GM21576 (cell line): Measurements from ENCODE around the gene C14orf93.
A peak's percentile ranks its signal among the peaks of the same experiment; 100 is the strongest.
"Not testable (repeated sequence)": the region's sequence is repeated elsewhere in the genome, so short reads cannot be mapped to it uniquely, and the experiment has no call there.

Source experiments
- ATAC-seq: cut with Tn5 transposase; IDR thresholded peaks from one replicate; pipeline ENCODE4 v1.9.1; 2021; ENCODE audit warnings: mild to moderate bottlenecking, moderate library complexity; ENCODE audit not compliant: unreplicated experiment

The C14orf93 gene

DNA sequence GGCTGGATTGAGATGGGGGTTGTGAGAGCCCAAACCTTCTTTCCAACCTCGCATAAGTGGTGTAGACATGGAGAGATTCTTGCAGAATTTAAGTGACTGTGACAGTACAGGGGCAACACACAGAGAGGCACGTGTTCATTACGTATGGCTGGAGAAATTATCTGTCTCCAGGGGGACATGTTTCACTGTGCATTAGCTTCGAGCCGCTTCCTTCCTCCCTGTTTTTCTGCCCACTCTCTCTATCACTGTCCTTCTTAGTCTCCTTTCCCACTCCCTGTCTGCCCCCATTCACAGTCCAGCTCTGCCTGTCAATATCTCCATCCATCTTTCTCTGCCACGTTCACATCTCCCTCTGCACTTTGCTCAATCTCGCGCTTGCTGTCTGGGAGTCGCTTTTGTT, 11.5 kb upstream of the C14orf93 start:
- ATAC-seq = no peak

DNA sequence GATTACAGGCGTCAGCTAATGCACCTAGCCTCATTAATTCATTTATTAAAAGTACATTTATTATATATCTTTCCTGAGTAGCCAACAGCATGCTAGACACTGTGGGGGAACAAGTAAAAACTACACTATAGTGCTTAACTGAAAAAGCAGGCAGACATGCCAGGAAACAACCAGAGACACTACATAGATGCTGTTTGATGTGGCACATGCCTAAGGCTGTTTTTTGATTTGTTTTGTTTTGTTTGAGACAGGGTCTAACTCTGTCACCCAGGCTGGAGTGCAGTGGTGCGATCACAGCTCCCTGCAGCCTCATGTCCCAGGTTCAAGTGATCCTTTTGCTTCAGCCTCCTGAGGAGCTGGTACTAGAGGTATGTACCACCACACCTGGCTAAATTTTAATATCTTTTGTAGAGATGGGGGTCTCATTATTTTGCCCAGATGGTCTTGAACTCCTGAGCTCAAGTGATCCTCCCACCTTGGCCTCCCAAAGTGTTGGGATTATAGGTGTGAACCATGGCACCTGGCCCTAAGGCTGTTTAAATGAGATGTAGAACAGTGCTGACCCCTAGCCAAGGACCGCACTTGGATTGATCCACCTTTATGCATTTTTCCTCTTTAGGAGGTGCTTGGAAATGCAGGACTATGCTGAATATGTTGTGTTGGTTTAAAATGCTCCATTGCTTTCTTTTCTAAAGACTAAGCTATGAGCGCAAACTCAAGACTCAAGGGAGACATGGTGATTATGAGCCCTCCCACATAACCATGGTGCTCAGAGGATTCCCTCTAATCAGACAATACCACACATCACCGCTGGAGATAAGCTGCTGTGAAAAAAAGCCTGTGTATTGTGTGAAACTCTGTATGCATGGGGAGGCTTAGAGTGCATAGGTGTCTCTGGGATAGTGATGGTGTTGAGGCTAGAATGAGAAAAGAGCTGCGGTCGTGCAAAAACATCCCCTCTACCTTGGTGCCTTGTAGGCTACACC, 10.5 kb upstream of the C14orf93 start:
- ATAC-seq = no peak

DNA sequence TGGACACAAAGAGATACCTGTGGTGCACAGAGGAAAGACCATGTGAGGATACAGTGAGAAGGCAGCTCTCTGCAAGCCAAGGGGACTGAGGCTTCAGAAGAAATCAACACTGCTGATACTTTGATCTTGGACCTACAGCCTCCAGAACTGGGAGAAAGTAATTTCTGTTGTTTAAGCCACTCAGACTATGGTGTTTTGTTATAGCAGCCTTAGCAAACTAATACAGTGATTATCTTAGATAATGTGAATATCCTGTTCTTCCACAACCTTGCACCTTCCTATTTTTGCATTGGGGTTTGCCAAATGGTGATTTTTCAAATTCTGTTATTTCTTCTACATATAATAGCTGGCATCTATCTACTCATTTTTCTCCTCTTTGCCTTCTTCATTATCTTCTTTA, 8.2 kb upstream of the C14orf93 start:
- ATAC-seq = no peak

DNA sequence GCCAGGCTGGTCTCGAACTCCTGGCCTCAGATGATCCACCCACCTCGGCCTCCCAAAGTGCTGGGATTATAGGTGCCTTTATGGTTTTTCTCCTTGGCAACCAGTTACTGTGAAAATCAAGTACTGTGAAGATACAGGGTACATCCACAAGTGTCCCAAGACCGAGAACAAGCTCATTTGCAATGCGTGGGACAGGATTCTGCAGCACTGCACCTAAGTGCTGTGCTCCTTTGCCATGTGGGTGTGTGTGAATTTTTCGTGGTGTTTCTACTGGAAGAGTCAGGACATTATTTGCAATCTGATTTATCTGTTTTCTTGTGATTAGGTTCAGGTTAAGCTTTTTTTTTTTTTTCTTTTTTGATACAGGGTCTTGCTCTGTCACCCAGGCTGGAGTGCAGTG, 7.1 kb upstream of the C14orf93 start:
- no peak for ATAC-seq

DNA sequence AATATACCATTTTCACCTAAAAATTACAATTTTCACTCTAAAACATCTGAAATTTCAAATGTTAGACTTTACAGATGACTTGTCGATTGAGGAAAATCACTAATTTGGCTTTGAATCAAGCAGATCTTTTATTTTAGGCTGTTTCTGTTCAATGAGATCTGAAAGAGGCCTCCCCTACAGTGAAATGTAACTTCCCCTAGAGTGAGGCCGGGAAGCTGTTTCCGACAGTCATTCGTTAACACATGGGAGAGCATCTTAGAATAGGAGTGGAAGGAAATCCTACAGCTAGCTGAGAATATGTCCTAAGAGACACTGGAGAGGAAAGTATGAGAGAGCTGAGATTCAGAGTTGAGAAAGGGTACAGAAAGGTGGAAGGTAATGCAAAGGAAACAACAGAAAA, 5.7 kb upstream of the C14orf93 start:
- no peak for ATAC-seq

DNA sequence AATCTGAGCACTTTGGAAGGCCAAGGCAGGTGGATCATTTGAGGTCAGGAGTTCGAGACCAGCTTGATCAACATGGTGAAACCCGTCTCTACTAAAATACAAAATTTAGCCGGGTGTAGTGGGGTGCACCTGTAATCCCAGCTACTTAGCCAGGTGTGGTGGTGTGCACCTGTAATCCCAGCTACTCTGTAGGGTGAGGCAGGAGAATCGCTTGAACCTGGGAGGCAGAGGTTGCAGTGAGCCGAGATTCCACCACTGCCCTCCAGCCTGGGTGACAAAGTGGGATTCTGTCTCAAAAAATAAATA, 3.8 kb upstream of the C14orf93 start:
- not testable (repeated sequence) for ATAC-seq

DNA sequence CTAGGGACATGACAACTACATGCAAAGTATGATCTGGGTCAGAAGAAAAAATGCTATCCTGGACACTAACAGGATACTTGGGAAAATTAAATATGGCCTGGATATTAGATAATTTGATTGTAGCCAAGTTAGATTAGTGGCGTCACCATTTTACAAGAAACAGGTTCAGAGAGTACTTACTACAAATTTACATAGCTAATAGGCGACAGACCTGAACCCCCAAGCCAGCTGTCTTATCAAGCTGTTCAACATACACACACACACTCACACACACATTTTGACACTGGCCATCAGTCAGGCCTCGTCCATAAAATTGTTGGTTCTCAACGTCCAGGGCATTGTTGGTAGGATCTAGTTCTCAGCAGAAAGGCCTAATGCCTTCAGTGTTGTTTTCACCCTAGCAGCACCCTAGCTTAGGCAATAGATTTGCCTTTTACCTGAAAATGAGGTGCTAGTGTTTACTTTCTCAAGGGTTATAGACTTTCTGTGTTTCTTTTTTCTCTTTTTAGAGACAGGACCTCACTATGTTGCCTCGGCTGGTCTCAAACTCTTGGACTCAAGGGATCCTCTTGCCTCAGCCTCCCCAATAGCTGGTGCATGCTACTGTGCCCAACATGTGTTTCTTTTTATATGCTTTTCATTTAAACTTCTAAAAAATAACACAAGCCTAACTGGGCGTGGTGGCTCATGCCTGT, 3.3 kb upstream of the C14orf93 start:
- ATAC-seq = no peak

DNA sequence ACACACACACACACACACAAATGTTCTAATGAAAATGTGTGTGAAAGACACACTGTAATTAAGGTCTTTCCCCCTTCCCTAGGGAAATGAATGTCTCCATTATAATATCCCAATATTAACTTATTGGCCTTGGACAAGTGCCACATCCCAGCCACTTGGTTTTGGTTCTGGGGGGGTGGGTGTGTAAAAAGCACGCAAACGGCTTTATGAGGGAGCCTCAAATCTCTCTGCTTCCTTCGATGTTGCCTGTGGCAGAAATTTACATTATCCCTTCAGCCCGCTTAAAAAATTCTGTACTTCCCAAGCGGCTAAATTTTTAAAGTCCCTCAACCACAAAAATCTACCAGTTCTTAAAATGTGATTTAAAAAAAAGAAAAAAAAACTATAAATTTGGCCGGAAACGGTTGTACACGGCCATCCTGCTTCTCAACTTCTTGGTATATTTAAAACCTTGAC, 432 bp downstream of the C14orf93 start:
- no peak for ATAC-seq

DNA sequence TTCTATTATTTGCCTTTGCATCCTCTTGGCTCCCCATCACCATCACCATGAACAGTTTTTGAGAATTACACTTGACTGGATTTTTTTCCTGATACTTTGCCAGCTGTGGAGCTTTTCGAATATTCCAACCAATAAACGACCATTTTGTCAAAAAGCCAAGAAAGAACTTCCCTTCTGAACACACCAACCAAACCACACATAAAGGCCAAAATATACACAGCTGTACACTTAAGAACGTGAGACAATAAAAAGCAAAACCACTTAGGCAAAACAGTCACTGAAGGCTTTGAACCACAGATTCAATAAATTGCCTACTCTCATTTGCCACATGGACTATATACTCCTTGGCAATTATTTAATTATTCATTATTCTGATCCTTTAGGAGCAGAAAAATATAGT, 1.1 kb downstream of the C14orf93 start:
- no peak for ATAC-seq

DNA sequence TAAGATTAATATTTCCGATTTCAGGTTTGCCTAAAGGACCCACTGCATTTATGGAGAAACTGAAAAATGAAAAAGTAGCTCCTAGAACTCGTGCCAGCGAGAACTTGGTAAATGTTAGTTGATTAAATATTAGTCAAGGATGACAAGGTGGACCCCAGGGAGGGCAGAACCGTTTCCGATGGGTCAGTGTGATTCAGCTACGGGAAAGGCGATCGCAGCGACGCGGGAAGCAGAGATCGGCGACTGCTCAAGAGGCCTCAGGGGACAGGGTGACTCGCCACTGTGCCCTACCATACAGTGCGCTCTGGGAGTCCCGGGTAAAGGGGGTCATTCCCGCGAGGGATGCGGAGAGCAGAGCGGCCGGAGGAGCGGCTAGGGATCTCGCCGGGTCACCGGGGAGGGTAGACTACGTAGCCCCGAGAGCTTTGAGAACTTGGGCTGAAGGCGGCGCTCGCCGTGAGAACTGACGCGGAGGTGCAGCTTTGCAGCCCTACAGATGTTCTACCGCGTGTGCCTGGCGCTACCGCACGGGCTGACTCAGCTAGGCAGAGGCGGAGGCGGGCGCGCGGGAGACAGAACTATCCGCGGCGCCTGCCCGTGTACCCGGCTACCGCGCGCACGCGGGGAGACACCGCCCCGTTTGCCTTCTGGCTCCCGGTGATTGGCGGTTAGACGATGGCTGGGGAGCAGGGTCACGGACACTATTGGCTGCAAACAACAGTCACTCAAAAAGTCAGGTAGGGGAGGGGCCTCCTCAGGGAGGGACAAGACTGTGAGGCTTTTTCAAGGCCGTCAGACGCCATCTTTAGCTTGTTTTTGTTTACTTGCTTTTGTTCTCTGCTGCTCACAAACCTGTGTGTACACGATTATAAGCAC, 3.2 kb downstream of the C14orf93 start:
- peak; percentile 92 for ATAC-seq

DNA sequence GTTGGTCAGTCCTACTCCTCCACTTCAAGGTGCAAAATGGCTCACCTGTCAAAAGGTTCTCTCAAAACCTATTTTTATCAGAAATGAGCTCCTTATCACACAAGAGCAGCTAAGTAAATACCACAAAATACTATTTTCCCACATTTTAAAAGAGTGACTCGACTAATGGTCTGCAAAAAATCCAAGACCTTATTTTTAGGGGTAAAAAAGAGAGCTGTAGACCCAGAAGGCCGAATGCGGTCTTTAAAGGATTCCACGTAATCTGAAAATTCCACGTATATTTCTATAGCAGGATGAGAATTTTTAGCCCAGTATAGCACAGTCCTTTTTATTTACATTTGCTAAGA, 3.8 kb downstream of the C14orf93 start:
- ATAC-seq = no peak

DNA sequence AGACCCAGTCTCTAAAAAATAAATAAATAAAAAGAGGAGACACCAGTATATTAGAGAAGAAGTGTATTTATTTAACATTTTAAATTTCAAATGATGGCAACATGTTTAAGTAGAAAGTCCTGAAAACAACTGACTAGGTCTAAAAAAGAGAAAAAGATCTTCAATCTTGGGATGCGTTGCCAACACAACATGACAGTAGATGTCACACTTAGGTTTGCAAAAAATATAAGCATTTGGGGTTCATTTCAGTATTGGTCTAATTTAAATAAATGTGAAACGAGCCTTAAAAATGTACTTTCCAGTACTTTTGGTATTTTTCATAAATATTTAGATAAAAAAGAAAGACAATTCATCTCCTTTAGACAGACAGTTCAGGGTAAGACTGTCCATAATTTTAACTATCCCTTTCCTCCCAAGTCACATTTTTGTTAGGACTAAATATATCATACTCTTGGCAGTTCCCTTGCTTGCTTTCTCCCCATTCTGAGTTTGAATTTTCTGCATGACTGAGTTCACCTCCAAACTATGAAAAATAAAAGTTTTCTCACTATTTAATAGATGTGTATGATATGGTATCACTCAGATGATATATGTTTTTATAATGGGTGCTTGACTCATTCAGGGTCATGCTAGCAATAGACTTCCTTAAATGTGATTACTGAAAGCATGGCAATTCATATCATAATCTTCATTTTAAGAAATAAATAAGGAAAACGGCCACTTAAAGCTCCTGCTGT, 4.3 kb downstream of the C14orf93 start:
- no peak for ATAC-seq

DNA sequence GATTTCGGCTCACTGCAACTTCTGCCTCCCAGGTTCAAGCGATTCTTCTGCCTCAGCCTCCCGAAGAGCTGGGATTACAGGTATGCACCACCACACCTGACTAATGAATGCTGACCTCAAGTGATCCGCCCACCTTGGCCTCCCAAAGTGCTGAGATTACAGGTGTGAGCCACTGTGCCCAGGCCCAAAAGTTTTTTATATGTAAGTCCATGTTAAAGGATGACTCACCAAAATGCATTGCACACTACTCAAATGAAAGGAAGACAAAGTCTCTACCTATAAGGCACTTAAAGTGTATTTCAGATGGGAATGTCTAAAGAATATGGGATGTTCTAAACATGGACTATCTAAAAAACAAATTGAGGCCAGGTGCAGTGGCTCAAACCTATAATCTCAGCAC, 5.7 kb downstream of the C14orf93 start:
- ATAC-seq = not testable (repeated sequence)

DNA sequence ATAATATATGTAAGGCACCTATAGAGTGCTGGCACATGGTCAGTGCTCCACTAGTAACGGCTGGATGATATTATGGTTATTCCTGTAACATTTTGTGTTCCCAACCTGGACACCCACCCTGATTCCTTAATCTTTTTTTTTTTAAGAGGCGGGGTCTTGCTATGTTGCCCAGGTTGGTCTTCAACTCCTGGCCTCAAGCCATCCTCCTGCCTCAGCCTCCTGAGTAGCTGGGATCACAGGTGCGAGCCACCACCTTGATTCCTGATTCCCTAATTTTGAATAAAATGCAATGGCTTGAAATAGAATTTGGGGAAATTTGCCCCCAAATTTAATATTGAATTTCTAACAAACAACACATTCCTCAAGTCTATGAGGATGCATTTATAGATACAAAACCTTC, 7.4 kb downstream of the C14orf93 start:
- ATAC-seq = no peak

DNA sequence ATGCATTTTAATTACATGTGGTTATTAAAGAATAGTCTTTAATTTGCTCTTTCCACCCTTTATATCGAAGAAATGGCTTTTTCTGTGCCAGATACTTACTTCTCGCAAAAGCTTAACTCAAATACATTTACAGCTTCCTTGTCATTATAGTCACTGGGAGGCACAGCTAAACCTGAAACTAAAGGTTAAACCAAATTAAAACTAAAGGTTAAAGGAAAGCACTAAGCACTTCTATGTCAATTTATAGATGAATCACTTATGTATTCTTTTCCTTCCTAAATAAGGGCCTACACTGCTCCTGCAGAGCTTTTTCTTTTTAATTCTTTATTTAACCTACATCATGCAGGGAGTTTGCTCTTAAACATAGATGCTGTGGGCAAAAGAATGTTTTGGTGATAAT, 9.1 kb downstream of the C14orf93 start:
- no peak for ATAC-seq

DNA sequence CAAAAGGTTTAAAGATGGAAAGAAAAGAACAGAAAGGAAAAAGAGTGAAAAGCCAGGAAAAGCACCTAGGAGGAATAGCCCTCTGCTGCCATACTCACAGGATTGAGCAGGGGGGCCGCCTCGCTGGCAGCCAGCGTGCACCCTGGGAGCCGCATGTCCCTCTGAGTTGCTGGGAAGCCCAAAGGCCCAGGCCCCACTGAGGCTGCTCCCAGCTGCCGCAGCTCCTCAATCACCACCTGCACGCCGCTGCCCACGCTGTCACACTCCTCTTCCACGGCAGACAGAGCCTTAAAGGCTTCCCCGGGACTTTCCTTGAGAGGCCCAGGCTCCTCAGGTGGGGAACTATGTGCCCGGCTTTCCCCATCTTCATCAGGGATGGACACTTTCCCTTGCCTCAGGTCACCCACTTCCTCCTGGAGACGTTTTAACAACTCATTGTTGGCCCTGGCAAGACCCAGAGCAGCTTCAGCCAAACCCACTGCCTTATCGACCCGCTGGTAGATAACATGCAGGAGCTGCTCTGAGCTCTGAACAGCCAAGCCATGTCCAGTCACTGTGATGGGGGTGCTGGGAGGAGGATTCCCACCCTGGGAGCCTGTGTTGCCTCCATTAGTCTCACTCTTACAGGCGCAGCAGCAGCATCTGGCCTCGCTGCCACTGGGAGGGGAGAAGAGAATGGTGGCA, 11.5 kb downstream of the C14orf93 start:
- ATAC-seq = no peak

DNA sequence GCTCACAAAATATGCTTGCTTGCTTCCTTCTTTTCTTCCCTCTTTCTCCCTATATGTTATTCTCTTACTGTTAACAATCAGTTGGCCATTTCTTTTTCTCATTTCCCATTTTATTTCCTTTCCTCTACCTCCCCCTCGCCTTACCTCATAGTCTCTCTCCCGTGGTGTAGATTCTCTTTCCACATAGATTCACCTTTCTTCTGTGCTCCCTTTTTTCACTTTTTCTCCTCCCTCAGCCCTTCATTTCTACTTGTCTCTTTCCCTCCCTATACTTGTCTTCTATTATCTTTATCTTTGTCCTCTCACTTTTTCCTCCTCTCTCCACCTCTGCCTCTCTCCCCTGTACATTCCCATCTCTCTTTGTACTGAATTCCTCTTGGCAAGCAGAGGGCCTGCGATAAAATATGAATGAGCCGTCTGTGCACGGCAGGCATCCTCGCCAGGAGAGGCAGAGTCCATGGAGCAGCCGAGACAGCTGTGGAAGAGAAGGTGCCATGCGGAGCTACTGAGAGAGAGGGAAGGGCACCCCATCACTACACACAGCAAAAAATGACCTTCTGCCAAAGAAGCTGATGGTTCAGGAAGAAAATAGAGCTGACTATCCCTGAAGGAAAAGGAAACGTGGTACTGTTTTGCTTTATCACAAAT, 12.1 kb downstream of the C14orf93 start:
- no peak for ATAC-seq

DNA sequence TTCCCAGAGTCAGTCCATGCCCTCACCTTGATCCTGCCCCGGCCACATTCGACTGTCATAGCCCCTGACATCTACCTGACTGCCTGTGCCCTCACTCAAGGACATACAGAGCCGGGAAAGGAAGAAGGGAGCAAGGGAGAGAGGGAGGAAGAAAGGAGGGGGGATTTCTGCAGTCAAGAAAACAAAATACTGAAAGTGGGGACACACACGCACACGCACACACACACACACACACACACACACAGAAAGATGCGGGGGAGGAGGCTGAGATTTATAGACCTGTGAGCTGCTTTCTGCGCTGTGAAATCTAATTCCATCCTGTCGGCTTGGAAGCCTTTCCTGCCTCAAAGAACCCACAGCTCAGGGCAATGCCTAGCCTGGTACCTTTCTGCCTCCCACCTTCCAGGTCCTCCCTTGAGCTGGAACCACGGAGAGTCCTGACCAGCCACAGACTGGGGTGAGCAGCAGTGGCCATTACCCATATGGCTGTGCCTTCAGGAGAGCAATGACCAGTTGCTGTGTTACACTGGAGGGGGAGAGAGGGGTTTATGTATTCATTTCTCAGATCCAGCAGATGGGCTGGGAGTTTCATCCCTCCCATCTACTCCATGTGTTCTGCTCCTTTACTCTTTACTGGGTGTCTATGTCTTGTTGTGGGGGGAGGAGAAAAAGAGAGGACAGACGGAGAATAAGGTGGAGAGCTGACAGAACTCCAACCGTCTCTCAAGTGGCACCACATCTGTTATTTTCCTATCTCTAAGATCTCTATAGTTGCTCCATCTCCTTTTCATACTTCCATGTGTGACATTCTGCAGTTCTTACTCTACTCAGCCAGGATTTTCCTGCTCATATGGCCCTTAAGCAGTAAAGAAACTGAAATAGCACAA, 12.9 kb downstream of the C14orf93 start:
- ATAC-seq = no peak
